Ishikawa (cell line): Measurements from ENCODE around the gene WWOX.

Experiments used
- CEBPB ChIP-seq: IDR thresholded peaks from 2 replicates; pipeline ENCODE4 v1.6.1; 2012
- CREB1 ChIP-seq: IDR thresholded peaks from 2 replicates; pipeline ENCODE4 v1.6.1; 2012; ENCODE audit warnings: low read depth
- EGR1 ChIP-seq: IDR thresholded peaks from 2 replicates; pipeline ENCODE4 v1.6.1; 2012
- EP300 ChIP-seq: IDR thresholded peaks from 2 replicates; pipeline ENCODE4 v1.6.1; 2012; ENCODE audit warnings: borderline replicate concordance
- FOXM1 ChIP-seq: IDR thresholded peaks from 2 replicates; pipeline ENCODE4 v1.6.1; 2012; ENCODE audit warnings: low read depth, borderline replicate concordance
- MAX ChIP-seq: IDR thresholded peaks from 2 replicates; pipeline ENCODE4 v1.6.1; 2012
- NFIC ChIP-seq: IDR thresholded peaks from 2 replicates; pipeline ENCODE4 v1.6.1; 2012
- RAD21 ChIP-seq: IDR thresholded peaks from 2 replicates; pipeline ENCODE4 v1.6.1; 2012; ENCODE audit warnings: low read depth
- REST ChIP-seq: IDR thresholded peaks from 2 replicates; pipeline ENCODE4 v1.6.1; 2012; ENCODE audit warnings: low read depth, mild to moderate bottlenecking
- TAF1 ChIP-seq: IDR thresholded peaks from 2 replicates; pipeline ENCODE4 v1.6.1; 2012; ENCODE audit warnings: low read depth, mild to moderate bottlenecking
- TCF12 ChIP-seq: IDR thresholded peaks from 2 replicates; pipeline ENCODE4 v1.6.1; 2012; ENCODE audit warnings: low read depth
- TEAD4 ChIP-seq: IDR thresholded peaks from 2 replicates; pipeline ENCODE4 v1.6.1; 2012
- YY1 ChIP-seq: IDR thresholded peaks from 2 replicates; pipeline ENCODE4 v1.6.1; 2012; ENCODE audit warnings: low read depth
- ZBTB7A ChIP-seq: IDR thresholded peaks from 2 replicates; pipeline ENCODE4 v1.6.1; 2012; ENCODE audit warnings: low read depth
- TF ChIP-seq, protein P1 (sequence below): IDR thresholded peaks from 2 replicates; pipeline ENCODE4 v1.6.1; 2012

WWOX gene

GRCh38 chr16:79218351-79218750 lies 1118.9 kb downstream of the WWOX start:
- no peak for TF ChIP-seq CREB1
- no peak for TF ChIP-seq TCF12
- TF ChIP-seq YY1, result no peak
- TF ChIP-seq REST, result no peak
- no peak for TF ChIP-seq FOXM1
- no peak for TF ChIP-seq MAX
- TF ChIP-seq, protein P1, sequence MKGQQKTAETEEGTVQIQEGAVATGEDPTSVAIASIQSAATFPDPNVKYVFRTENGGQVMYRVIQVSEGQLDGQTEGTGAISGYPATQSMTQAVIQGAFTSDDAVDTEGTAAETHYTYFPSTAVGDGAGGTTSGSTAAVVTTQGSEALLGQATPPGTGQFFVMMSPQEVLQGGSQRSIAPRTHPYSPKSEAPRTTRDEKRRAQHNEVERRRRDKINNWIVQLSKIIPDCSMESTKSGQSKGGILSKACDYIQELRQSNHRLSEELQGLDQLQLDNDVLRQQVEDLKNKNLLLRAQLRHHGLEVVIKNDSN, result no peak

DNA sequence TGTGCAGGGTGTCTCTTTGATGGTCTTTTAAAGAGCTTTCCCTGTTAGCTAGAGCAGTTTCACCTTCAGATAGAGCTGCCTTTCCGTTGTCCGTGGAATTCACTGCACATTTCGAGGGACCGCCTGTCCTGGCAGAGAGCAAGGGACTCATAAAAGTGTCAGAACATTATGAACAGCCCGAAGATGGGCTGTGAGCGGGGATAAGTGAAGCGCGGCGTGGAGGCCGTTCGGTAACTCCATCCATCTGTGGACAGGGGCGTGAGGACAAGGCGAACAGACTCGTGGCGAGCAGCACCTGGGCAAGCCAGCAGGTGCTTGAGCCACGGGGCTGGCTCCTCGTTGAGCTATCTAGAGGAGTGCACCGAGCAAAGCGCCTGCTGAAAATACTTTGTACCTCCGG lies 1129.9 kb downstream of the WWOX start:
- TF ChIP-seq NFIC (no peak), FOXM1 (no peak), CREB1 (no peak), TCF12 (no peak), CEBPB (no peak), TEAD4 (no peak), EGR1 (no peak), YY1 (no peak), ZBTB7A (no peak), EP300 (no peak), MAX (no peak), REST (no peak), TAF1 (no peak)

- no peak for TF ChIP-seq REST
- TF ChIP-seq FOXM1, result no peak
- no peak for TF ChIP-seq EP300
- TF ChIP-seq CREB1, result no peak
- TF ChIP-seq MAX, result no peak
- TF ChIP-seq, protein P1, result no peak
- no peak for TF ChIP-seq CEBPB
- TF ChIP-seq YY1, result no peak
- no peak for TF ChIP-seq TEAD4
- TF ChIP-seq NFIC, result no peak
- TF ChIP-seq RAD21, result no peak
- TF ChIP-seq EGR1, result no peak
- no peak for TF ChIP-seq TCF12
- no peak for TF ChIP-seq TAF1
- no peak for TF ChIP-seq ZBTB7A
These were observed 1147.9 kb downstream of the WWOX start for GRCh38 chr16:79247386-79247785.

DNA sequence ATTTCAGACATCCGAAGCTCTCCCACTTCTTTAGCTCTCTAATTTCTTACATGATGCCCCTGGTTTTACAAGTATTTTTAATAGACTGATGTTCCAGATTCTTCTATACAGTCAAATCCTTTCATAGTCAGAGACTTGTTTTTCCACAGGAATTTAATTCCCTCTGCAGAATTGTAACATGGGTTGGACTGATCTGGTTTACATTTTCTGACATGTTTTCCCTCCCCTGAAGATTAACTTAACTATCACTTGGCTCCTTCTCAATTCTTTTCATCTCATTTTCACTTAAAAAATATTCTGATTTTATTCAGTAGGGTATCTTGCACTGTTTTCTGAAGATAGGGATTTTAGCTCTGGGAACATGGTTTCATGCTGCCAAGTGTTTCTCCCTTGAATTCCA lies 1148.9 kb downstream of the WWOX start:
- no peak for TF ChIP-seq TAF1
- TF ChIP-seq CREB1, result no peak
- TF ChIP-seq CEBPB, result no peak
- TF ChIP-seq, protein P1, result no peak
- no peak for TF ChIP-seq EGR1
- TF ChIP-seq ZBTB7A, result no peak
- no peak for TF ChIP-seq YY1
- TF ChIP-seq TCF12, result no peak
- TF ChIP-seq EP300, result no peak
- TF ChIP-seq FOXM1, result no peak
- no peak for TF ChIP-seq TEAD4
- no peak for TF ChIP-seq RAD21
- no peak for TF ChIP-seq MAX
- no peak for TF ChIP-seq REST
- no peak for TF ChIP-seq NFIC
